ENCODE data around the gene AP3D1.
"Not testable (repeated sequence)": the region's sequence is repeated elsewhere in the genome, so short reads cannot be mapped to it uniquely, and the experiment has no call there.

Gene AP3D1

GRCh38 chr19:2128252-2128651 is 23.1 kb downstream of the AP3D1 start:
- DNase-seq (ENCODE audit: low read depth in 2 of 2) = not testable (repeated sequence)

GRCh38 chr19:2127758-2128157 is 23.6 kb downstream of the AP3D1 start:
- DNase-seq (ENCODE audit: low read depth in 2 of 2) = no peak

- no peak for DNase-seq (ENCODE audit: low read depth in 2 of 2)
Observed at GRCh38 chr19:2126879-2127518, 24.4 kb downstream of the AP3D1 start.

GRCh38 chr19:2123682-2124387 is 27.5 kb downstream of the AP3D1 start:
- DNase-seq (ENCODE audit: low read depth in 2 of 2) = no peak

GRCh38 chr19:2122982-2123381 is 28.4 kb downstream of the AP3D1 start:
- no peak for DNase-seq (ENCODE audit: low read depth in 2 of 2)

GRCh38 chr19:2122251-2122650 is 29.1 kb downstream of the AP3D1 start:
- DNase-seq (ENCODE audit: low read depth in 2 of 2) = no peak

GRCh38 chr19:2121416-2122051 is 29.8 kb downstream of the AP3D1 start:
- no peak for DNase-seq (ENCODE audit: low read depth in 2 of 2)

GRCh38 chr19:2120821-2121220 is 30.5 kb downstream of the AP3D1 start:
- DNase-seq (ENCODE audit: low read depth in 2 of 2) = no peak

- no peak for DNase-seq (ENCODE audit: low read depth in 2 of 2)
Observed at GRCh38 chr19:2119921-2120785, 31.2 kb downstream of the AP3D1 start.

- no peak for DNase-seq (ENCODE audit: low read depth in 2 of 2)
Observed at GRCh38 chr19:2118438-2118837, 32.9 kb downstream of the AP3D1 start.

GRCh38 chr19:2117215-2117960 is 34.0 kb downstream of the AP3D1 start:
- DNase-seq (ENCODE audit: low read depth in 2 of 2) = no peak

GRCh38 chr19:2116507-2116906 is 34.9 kb downstream of the AP3D1 start:
- DNase-seq (ENCODE audit: low read depth in 2 of 2) = no peak

GRCh38 chr19:2115911-2116426 is 35.4 kb downstream of the AP3D1 start:
- no peak for DNase-seq (ENCODE audit: low read depth in 2 of 2)

GRCh38 chr19:2115324-2115723 is 36.0 kb downstream of the AP3D1 start:
- DNase-seq (ENCODE audit: low read depth in 2 of 2) = no peak

GRCh38 chr19:2114821-2115220 is 36.5 kb downstream of the AP3D1 start:
- DNase-seq (ENCODE audit: low read depth in 2 of 2) = no peak

- no peak for DNase-seq (ENCODE audit: low read depth in 2 of 2)
Observed at GRCh38 chr19:2114218-2114617, 37.1 kb downstream of the AP3D1 start.

GRCh38 chr19:2113439-2114211 is 37.7 kb downstream of the AP3D1 start:
- no peak for DNase-seq (ENCODE audit: low read depth in 2 of 2)

- no peak for DNase-seq (ENCODE audit: low read depth in 2 of 2)
Observed at GRCh38 chr19:2112516-2113320, 38.6 kb downstream of the AP3D1 start.

GRCh38 chr19:2111886-2112285 is 39.5 kb downstream of the AP3D1 start:
- no peak for DNase-seq (ENCODE audit: low read depth in 2 of 2)

GRCh38 chr19:2111425-2111824 is 39.9 kb downstream of the AP3D1 start:
- DNase-seq (ENCODE audit: low read depth in 2 of 2) = no peak
